ENCODE data around the gene CALML6. TPM values are rescaled to one million over a fixed set of nuclear protein-coding genes. Genes with fewer than 3 reads are reported as not detected.

CALML6 gene
- total RNA-seq, 1 experiment from 2014 or later: 1.7 TPM

GRCh38 chr1:1937549-1938275 lies 22.7 kb downstream of the CALML6 start:
- H3K27me3 Mint-ChIP-seq (ENCODE audit: low read depth): no peaks in the 10 kb centered on the region; the same call in none of the 2 replicates

More at GRCh38 chr1:1937549-1938275, 22.7 kb downstream of the CALML6 start:
- no peak overlapping the region for H2BK5ac ChIP-seq (ENCODE audit: insufficient read length, low read length)
- H4K20me1 ChIP-seq (ENCODE audit: control insufficient read depth, insufficient read depth, insufficient read length): no peaks in the 10 kb centered on the region
- no peak overlapping the region for H3T11ph ChIP-seq (ENCODE audit: low read length)
- H3K4me1 Mint-ChIP-seq: peaks cover 0 to 2% of the 10 kb centered on the region in 2 experiments; a peak in 1 of 4 replicates
- no peaks in the 10 kb centered on the region for H3K4me1 ChIP-seq (ENCODE audit: insufficient read depth, low read length)
- H2BK12ac ChIP-seq (ENCODE audit: insufficient read length, low read depth, low read length): no peak overlapping the region
- H3K27ac Mint-ChIP-seq: no peak overlapping the region
- no peak overlapping the region for H2BK20ac ChIP-seq (ENCODE audit: low read depth, low read length, poor library complexity, severe bottlenecking)
- no peak overlapping the region for H3K23ac ChIP-seq (ENCODE audit: insufficient read length, low read depth, low read length)
- H3K23me2 ChIP-seq (ENCODE audit: insufficient read length, low read depth, low read length, poor library complexity, severe bottlenecking): no peaks in the 10 kb centered on the region
- no peak overlapping the region for H3K18ac ChIP-seq (ENCODE audit: insufficient read length, low read depth, low read length)
- no peak overlapping the region for H3K9ac ChIP-seq (ENCODE audit: extremely low read depth, insufficient read length, low read length)
- H3K79me2 ChIP-seq (ENCODE audit: insufficient read depth, low read length): no peaks in the 10 kb centered on the region
- no peaks in the 10 kb centered on the region; a peak in 1 of 7 replicates for H3K36me3 Mint-ChIP-seq (ENCODE audit: insufficient read depth in 1 of 3, low read depth in 3 of 3)
- H3K9me3 Mint-ChIP-seq: peaks cover 7 to 15% of the 10 kb centered on the region in 2 experiments
- H2AFZ ChIP-seq (ENCODE audit: low read length): no peak overlapping the region
- H4K8ac ChIP-seq (replicated peaks; ENCODE audit: insufficient read length, low read depth, low read length): no peak overlapping the region
- H2AK5ac ChIP-seq (ENCODE audit: insufficient read length, low read length): no peak overlapping the region
- H2BK120ac ChIP-seq (ENCODE audit: low read depth, low read length, poor library complexity, severe bottlenecking): no peak overlapping the region
- no peak overlapping the region for H3K14ac ChIP-seq (ENCODE audit: insufficient read depth, low read length)
- H3K27me3 ChIP-seq (ENCODE audit: insufficient read depth, low read length): no peaks in the 10 kb centered on the region
- 100% methylated on average over 1 of the region's 16 CpGs for WGBS (ENCODE audit: extremely low coverage, insufficient read length, low lambda C conversion rate)
- no peak overlapping the region for H4K5ac ChIP-seq (ENCODE audit: insufficient read length, low read depth, low read length)
- no peak overlapping the region for H3K27ac ChIP-seq (ENCODE audit: insufficient read length, low read depth, low read length)
- H2BK15ac ChIP-seq (ENCODE audit: low read depth, low read length): no peak overlapping the region
- no peak for DNase-seq
- H4K91ac ChIP-seq (ENCODE audit: insufficient read length, low read depth, low read length): no peak overlapping the region
- no peaks in the 10 kb centered on the region for H3K79me1 ChIP-seq (ENCODE audit: insufficient read depth, low read depth, low read length, poor library complexity, severe bottlenecking)
- no peak overlapping the region for H3K4ac ChIP-seq (ENCODE audit: low read depth, low read length)
- no peak overlapping the region for H3K4me2 ChIP-seq (ENCODE audit: insufficient read depth, insufficient read length, low read length)
- H3K56ac ChIP-seq (ENCODE audit: insufficient read length, low read depth, low read length): no peak overlapping the region
- H3K9me3 ChIP-seq (ENCODE audit: control insufficient read depth, low read depth, low read length): no peaks in the 10 kb centered on the region
- no peak overlapping the region for H3K4me3 Mint-ChIP-seq
- no peak for TF ChIP-seq CTCF (conservative IDR thresholded peaks at IDR 0.05)

Data from H9 (cell line).